B cell (primary cell): Measurements from ENCODE around the gene CHD2. TPM values are rescaled to one million over a fixed set of nuclear protein-coding genes. Genes with fewer than 3 reads are reported as not detected.

ENCODE experiments used
- ATAC-seq: fragments of 200-7000 bp; cut with Tn5 transposase; one replicate; pipeline ENCODE4 v1.10.0; 2021; ENCODE audit warnings: low read depth, mild to moderate bottlenecking, moderate number of reproducible peaks, moderate library complexity
- CTCF ChIA-PET: fragments of 350-600 bp; sonication (Branson Sonifier 250); formaldehyde crosslinking; loops from one replicate; lab custom pipeline; 2021; ENCODE audit warnings: antibody characterized with exemption, inconsistent platforms; lab: Charles Lee
- POLR2A ChIA-PET: fragments of 350-600 bp; sonication (Branson Sonifier 250); formaldehyde crosslinking; loops from one replicate; lab custom pipeline; 2021; ENCODE audit warnings: antibody characterized with exemption; lab: Charles Lee
- DNase-seq: peaks from one replicate; pipeline ENCODE4 v3.0.0; 2013
- H2AFZ ChIP-seq: 2 replicates; pipeline ENCODE4 v1.6.1; 2012; ENCODE audit warnings: mild to moderate bottlenecking, low read depth, low read length; ENCODE audit not compliant: insufficient read depth, poor library complexity, severe bottlenecking
- H3K27ac ChIP-seq, 2 donors: 1 replicate in 1 of 2; 2 replicates in 1 of 2; pipeline ENCODE4 v1.5.1; 2012 to 2013; ENCODE audit warnings: low read length in 2 of 2, mild to moderate bottlenecking in 2 of 2, moderate library complexity in 1 of 2
- H3K27me3 ChIP-seq, 4 experiments: fragments of 200-600 bp in 1 of 4; sonication (generic) in 1 of 4; replicated peaks in 1 of 4; 1 replicate in 2 of 4; 2 replicates in 2 of 4; pipeline versions ENCODE4 v1.6.1 to v1.7.0; 2013 to 2016; ENCODE audit warnings: low read length in 3 of 4, mild to moderate bottlenecking in 2 of 4, mixed read lengths in 1 of 4, moderate library complexity in 1 of 4; ENCODE audit not compliant: insufficient read depth in 4 of 4, control insufficient read depth in 3 of 4; ENCODE audit errors: control extremely low read depth in 1 of 4
- H3K36me3 ChIP-seq, 2 experiments: replicated peaks in 1 of 2; 1 replicate in 1 of 2; 2 replicates in 1 of 2; pipeline versions ENCODE4 v1.6.1 to v1.7.1; 2013; ENCODE audit warnings: low read length in 1 of 2; ENCODE audit not compliant: insufficient read depth in 2 of 2, control insufficient read depth in 1 of 2; ENCODE audit errors: control extremely low read depth in 1 of 2, extremely low read depth in 1 of 2
- H3K4me1 ChIP-seq, 2 donors: fragments of 200-600 bp in 1 of 2; sonication (generic) in 1 of 2; 1 replicate in 1 of 2; 2 replicates in 1 of 2; pipeline versions ENCODE4 v1.5.1 to v1.6.1; 2013 to 2017; ENCODE audit warnings: low read length in 2 of 2; ENCODE audit not compliant: control insufficient read depth in 2 of 2, insufficient read depth in 2 of 2
- H3K4me2 ChIP-seq: replicated peaks from 2 replicates; pipeline ENCODE3; 2012; ENCODE audit warnings: mild to moderate bottlenecking, low read depth, low read length; ENCODE audit not compliant: poor library complexity, severe bottlenecking
- H3K4me3 ChIP-seq, 5 experiments: fragments of 200-600 bp in 1 of 5; sonication (generic) in 1 of 5; 1 replicate in 3 of 5; 2 replicates in 2 of 5; pipeline versions ENCODE4 v1.5.1 to v1.7.0; 2011 to 2016; ENCODE audit warnings: low read length in 4 of 5, mild to moderate bottlenecking in 4 of 5, low read depth in 2 of 5, control low read depth in 1 of 5, moderate library complexity in 1 of 5; ENCODE audit not compliant: insufficient read depth in 1 of 5; ENCODE audit errors: control extremely low read depth in 1 of 5, extremely low read depth in 1 of 5
- H3K79me2 ChIP-seq: fragments of 200-600 bp; sonication (generic); one replicate; pipeline ENCODE4 v1.6.0; 2016; ENCODE audit warnings: low read length; ENCODE audit not compliant: control insufficient read depth, insufficient read depth
- H3K9ac ChIP-seq: fragments of 200-600 bp; sonication (generic); 2 replicates; pipeline ENCODE4 v1.6.1; 2017; ENCODE audit warnings: mild to moderate bottlenecking, low read length, moderate library complexity
- H3K9me3 ChIP-seq, 3 donors: one replicate each; pipeline versions ENCODE4 v1.6.1 to v1.7.1; 2013; ENCODE audit warnings: low read length in 2 of 3; ENCODE audit not compliant: control insufficient read depth in 2 of 3, insufficient read depth in 1 of 3; ENCODE audit errors: control extremely low read depth in 1 of 3
- H4K20me1 ChIP-seq: 2 replicates; pipeline ENCODE4 v1.6.0; 2012; ENCODE audit warnings: mild to moderate bottlenecking, low read length; ENCODE audit not compliant: insufficient read depth, control insufficient read depth, poor library complexity, severe bottlenecking
- H3K27ac Mint-ChIP-seq: one replicate; pipeline ENCODE4 v1.8.0; 2021; ENCODE audit warnings: mixed read lengths
- H3K27me3 Mint-ChIP-seq: one replicate; pipeline ENCODE4 v1.8.0; 2021; ENCODE audit warnings: mixed read lengths
- H3K4me1 Mint-ChIP-seq: one replicate; pipeline ENCODE4 v1.8.0; 2021; ENCODE audit warnings: mixed read lengths
- H3K4me3 Mint-ChIP-seq: one replicate; pipeline ENCODE4 v1.8.0; 2021; ENCODE audit warnings: mixed read lengths
- H3K9me3 Mint-ChIP-seq: one replicate; pipeline ENCODE4 v1.8.0; 2022; ENCODE audit warnings: mixed read lengths; ENCODE audit not compliant: insufficient read depth
- EZH2 ChIP-seq: IDR thresholded peaks from 2 replicates; pipeline ENCODE4 v1.6.1; 2012; ENCODE audit warnings: borderline replicate concordance, low read depth, mild to moderate bottlenecking, moderate library complexity, low read length; ENCODE audit not compliant: insufficient read depth, poor library complexity, severe bottlenecking
- WGBS: methylation state at CpG from one replicate; pipeline ENCODE4 v1.1.5; 2013; ENCODE audit warnings: missing lambda C conversion rate; ENCODE audit not compliant: insufficient coverage; 5-methylcytosine and 5-hydroxymethylcytosine counted together
- intact Hi-C: fragments of 100-400 bp; cut with micrococcal nuclease; formaldehyde crosslinking; loops from one replicate; pipeline ENCODE4 v1.10.0; 2022
- polyA plus RNA-seq: library from polyadenylated mRNA; depleted of rRNA; stranded (reverse); fragments of >200 nt; gene quantifications from 2 replicates; pipeline ENCODE4 v1.2.3, GENCODE V29; 2012
- total RNA-seq, 2 donors: library from RNA; stranded (reverse); fragments of 120-200 nt in 1 of 2; gene quantifications; 1 replicate in 1 of 2; 2 replicates in 1 of 2; pipeline versions ENCODE4 v1.2.3 to v1.2.4, GENCODE V29; 2013 to 2022
- TF ChIP-seq, protein P1 (sequence below): fragments of 200-600 bp; IDR thresholded peaks from one replicate; pipeline ENCODE4 v1.8.0; 2022; ENCODE audit warnings: antibody characterized with exemption, mild to moderate bottlenecking

Gene CHD2
- total and polyA plus RNA-seq, 2 donors (not counting 1 experiment from before 2014, with no cell fraction given): 86.9 to 353 TPM

- no peak overlapping the region for H3K27ac Mint-ChIP-seq
- H3K36me3 ChIP-seq: peaks cover 49 to 98% of the 10 kb centered on the region in 2 experiments
- H3K9ac ChIP-seq: no peak overlapping the region
- H4K20me1 ChIP-seq: no peaks in the 10 kb centered on the region
- H3K4me3 ChIP-seq: no peak overlapping the region
- H3K27me3 Mint-ChIP-seq: no peaks in the 10 kb centered on the region
- H3K4me1 ChIP-seq: no peaks in the 10 kb centered on the region
- H2AFZ ChIP-seq: no peak overlapping the region
- TF ChIP-seq, protein P1, sequence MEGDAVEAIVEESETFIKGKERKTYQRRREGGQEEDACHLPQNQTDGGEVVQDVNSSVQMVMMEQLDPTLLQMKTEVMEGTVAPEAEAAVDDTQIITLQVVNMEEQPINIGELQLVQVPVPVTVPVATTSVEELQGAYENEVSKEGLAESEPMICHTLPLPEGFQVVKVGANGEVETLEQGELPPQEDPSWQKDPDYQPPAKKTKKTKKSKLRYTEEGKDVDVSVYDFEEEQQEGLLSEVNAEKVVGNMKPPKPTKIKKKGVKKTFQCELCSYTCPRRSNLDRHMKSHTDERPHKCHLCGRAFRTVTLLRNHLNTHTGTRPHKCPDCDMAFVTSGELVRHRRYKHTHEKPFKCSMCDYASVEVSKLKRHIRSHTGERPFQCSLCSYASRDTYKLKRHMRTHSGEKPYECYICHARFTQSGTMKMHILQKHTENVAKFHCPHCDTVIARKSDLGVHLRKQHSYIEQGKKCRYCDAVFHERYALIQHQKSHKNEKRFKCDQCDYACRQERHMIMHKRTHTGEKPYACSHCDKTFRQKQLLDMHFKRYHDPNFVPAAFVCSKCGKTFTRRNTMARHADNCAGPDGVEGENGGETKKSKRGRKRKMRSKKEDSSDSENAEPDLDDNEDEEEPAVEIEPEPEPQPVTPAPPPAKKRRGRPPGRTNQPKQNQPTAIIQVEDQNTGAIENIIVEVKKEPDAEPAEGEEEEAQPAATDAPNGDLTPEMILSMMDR: no peak
- no peak for TF ChIP-seq EZH2
- no peaks in the 10 kb centered on the region for H3K27me3 ChIP-seq
- intact Hi-C loops: loop anchor here (5.0 kb wide), 1 partner anchor 35 kb away; no protein-coding TSS in a partner anchor
- no peak for DNase-seq
- peaks cover 51% of the 10 kb centered on the region for H3K79me2 ChIP-seq
- H3K4me2 ChIP-seq: no peak overlapping the region
- no peak for ATAC-seq
- ChIA-PET POLR2A (no interaction called here), CTCF (interaction anchor here (2.0 to 2.6 kb wide), 2 partner anchors 154 to 155 kb away, joined by 4 to 19 read pairs; no protein-coding TSS in a partner anchor)
- no CpG with 5 or more reads among the region's 2 CpGs for WGBS
- no peak overlapping the region for H3K4me3 Mint-ChIP-seq
- H3K9me3 Mint-ChIP-seq: peaks cover 15% of the 10 kb centered on the region
- H3K27ac ChIP-seq: no peak overlapping the region
- H3K9me3 ChIP-seq: peaks cover 18 to 25% (median 18%) of the 10 kb centered on the region in 3 donors
- no peaks in the 10 kb centered on the region for H3K4me1 Mint-ChIP-seq
These were observed 51.8 kb downstream of the CHD2 start for GRCh38 chr15:92951800-92952457.

GRCh38 chr15:92952458-92952850, 52.3 kb downstream of the CHD2 start:
- H3K4me3 ChIP-seq: no peak overlapping the region
- peaks cover 49 to 97% of the 10 kb centered on the region in 2 experiments for H3K36me3 ChIP-seq
- peaks cover 12% of the 10 kb centered on the region for H3K9me3 Mint-ChIP-seq
- H2AFZ ChIP-seq: no peak overlapping the region
- intact Hi-C loops: loop anchor here (5.0 kb wide), 1 partner anchor 35 kb away; no protein-coding TSS in a partner anchor
- peaks cover 50% of the 10 kb centered on the region for H3K79me2 ChIP-seq
- H3K27ac ChIP-seq: no peak overlapping the region
- H3K4me1 Mint-ChIP-seq: peaks cover 2% of the 10 kb centered on the region
- CTCF ChIA-PET: interaction anchor here (2.6 kb wide), 1 partner anchor 155 kb away, joined by 19 read pairs; no protein-coding TSS in a partner anchor
- H3K4me2 ChIP-seq: no peak overlapping the region
- DNase-seq (no peak), ATAC-seq (no peak)
- no peaks in the 10 kb centered on the region for H3K4me1 ChIP-seq
- no peak for TF ChIP-seq EZH2
- TF ChIP-seq, protein P1: no peak
- POLR2A ChIA-PET: no interaction called here
- H3K4me3 Mint-ChIP-seq: no peak overlapping the region
- no peaks in the 10 kb centered on the region for H3K27me3 ChIP-seq
- no peaks in the 10 kb centered on the region for H4K20me1 ChIP-seq
- no peak overlapping the region for H3K9ac ChIP-seq
- H3K27me3 Mint-ChIP-seq: no peaks in the 10 kb centered on the region
- WGBS: 100% methylated on average over 5 of the region's 7 CpGs
- no peak overlapping the region for H3K27ac Mint-ChIP-seq
- H3K9me3 ChIP-seq: peaks cover 17 to 25% (median 18%) of the 10 kb centered on the region in 3 donors
